HEK293T (cell line): Measurements from ENCODE around the gene MINDY1.

Experiments
- BHLHE40 ChIP-seq: fragments of 450-650 bp; IDR thresholded peaks from 2 replicates; pipeline ENCODE4 v1.6.1; 2016; ENCODE audit warnings: mild to moderate bottlenecking, moderate library complexity, borderline replicate concordance
- CTBP1 ChIP-seq: fragments of 450-650 bp; IDR thresholded peaks from 2 replicates; pipeline ENCODE4 v1.6.1; 2016; ENCODE audit warnings: borderline replicate concordance
- FOXA1 ChIP-seq: fragments of 450-650 bp; IDR thresholded peaks from 2 replicates; pipeline ENCODE4 v1.6.1; 2016; ENCODE audit warnings: mild to moderate bottlenecking
- FOXM1 ChIP-seq: fragments of 450-650 bp; IDR thresholded peaks from 2 replicates; pipeline ENCODE4 v1.6.1; 2017; ENCODE audit warnings: mild to moderate bottlenecking, borderline replicate concordance
- SP1 ChIP-seq: fragments of 450-650 bp; IDR thresholded peaks from 2 replicates; pipeline ENCODE4 v1.6.1; 2017
- TARDBP ChIP-seq: fragments of 450-650 bp; IDR thresholded peaks from 2 replicates; pipeline ENCODE4 v1.6.1; 2016
- ZNF384 ChIP-seq: fragments of 450-650 bp; IDR thresholded peaks from 2 replicates; pipeline ENCODE4 v1.6.1; 2016

- TF ChIP-seq BHLHE40, result no peak
- no peak for TF ChIP-seq ZNF384
- TF ChIP-seq SP1, result no peak
- no peak for TF ChIP-seq FOXA1
- no peak for TF ChIP-seq TARDBP
- TF ChIP-seq CTBP1, result no peak
- no peak for TF ChIP-seq FOXM1
These were observed 3.1 kb upstream of the MINDY1 start for GRCh38 chr1:151009674-151010345.
